SKM-1 treated with dmso at 0.1 percent for 144 hours (cell line): ENCODE measurements around the gene FRY.
"Not testable (repeated sequence)": the region's sequence is repeated elsewhere in the genome, so short reads cannot be mapped to it uniquely, and the experiment has no call there.

Experiments used
- DNase-seq: peaks from one replicate; lab custom pipeline; 2025; ENCODE audit not compliant: unreplicated experiment; lab: John Stamatoyannopoulos, UW

The FRY gene

DNA sequence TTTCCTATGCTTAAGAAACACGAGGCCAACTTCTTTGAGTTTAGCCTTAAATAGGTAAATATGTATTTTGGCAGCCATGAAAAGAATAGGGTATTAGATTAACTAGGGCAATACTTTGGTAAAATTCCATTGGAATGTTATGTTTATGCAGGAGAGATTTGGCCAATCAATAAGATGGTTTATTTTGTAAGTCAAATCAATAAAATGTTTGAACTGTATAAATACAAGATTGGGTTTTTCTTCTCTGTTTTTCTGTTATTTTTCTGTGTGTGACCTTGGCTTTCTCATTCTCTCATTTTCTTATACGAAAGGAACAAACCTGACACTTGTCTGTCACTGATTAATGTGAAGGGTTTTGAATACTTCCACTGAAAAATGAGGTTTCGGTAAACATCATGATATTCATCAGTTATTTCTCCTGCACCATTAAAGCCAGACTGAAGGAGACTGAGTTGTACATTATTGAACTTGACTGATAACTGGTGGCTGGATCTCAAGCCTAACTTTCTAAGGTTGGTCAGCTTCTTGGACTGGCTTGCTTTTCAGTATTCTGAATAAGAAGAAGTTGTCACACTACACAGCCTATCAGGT lies 8.6 kb downstream of the FRY start:
- DNase-seq = no peak

DNA sequence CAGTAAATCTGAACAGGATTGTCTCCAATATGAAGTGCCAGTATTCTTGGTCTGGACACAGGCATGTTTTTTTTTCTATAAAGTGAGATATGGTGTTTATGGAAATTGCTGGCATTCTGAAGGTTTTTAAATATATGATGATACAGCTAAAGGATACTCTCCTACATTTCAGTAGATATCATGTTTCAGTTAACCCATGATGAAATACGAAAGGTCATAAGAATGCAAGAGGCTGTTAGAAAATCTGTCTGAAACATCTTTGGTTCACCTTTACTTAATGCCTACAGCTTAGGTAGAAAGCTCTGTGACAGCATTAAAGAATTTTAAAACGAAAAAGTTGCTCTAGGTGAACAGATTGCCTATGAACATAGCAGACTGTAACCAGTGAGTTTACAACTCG lies 9.1 kb downstream of the FRY start:
- no peak for DNase-seq

DNA sequence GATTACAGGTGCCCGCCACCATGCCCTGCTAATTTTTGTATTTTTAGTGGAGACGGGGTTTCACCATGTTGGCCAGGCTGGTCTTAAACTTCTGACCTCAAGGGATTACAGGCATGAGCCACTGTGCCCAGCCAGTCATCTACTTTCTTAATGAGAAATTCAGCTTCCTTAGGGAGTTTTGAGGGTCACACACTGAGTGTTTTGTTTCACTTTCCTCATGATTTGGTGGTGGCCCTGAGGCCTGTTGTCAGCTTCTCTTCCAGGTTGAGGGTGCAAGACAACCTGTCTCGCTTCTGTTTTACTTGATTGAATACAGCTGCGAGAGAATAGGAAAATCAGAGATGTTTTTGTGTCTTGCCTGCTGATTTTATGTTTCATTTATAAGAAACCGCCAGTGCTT lies 9.9 kb downstream of the FRY start:
- no peak for DNase-seq

DNA sequence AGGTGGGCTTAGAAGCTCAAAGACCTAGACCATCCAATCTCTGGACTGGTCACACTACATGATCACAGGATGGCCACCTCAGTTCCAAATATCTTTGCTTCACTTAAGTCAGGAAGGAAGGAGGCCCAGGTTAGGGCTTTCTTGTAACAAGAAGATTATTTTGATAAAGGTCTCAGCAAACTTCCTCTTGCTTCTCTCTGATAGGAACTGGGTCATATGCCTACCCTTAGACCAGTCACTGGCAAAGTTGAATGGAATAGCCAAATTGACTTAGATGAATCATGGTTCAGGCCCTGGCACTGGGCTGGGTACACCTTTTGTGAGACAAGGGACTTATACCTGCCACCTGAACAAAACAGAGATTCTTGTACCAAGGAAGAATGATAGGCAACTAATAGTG lies 11.0 kb downstream of the FRY start:
- no peak for DNase-seq

DNA sequence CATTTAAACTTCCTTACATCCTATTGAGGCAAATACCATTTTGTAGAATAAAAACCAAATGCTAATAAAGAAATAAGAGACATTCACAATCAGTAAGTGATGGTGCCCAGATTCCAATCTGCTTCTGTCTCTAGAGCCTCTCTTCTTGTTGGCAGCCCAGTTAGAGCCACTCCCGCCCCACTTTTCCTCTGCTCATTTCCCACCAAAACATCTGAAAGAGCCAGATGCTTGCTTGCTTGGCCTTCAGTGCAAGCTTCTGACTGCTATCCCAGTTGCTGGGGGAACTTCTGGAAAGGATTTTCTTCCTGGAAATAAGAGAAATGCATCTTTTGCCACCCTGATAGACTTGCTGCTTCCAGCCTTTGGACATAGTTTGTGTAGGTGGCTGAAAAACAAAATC lies 12.9 kb downstream of the FRY start:
- no peak for DNase-seq

DNA sequence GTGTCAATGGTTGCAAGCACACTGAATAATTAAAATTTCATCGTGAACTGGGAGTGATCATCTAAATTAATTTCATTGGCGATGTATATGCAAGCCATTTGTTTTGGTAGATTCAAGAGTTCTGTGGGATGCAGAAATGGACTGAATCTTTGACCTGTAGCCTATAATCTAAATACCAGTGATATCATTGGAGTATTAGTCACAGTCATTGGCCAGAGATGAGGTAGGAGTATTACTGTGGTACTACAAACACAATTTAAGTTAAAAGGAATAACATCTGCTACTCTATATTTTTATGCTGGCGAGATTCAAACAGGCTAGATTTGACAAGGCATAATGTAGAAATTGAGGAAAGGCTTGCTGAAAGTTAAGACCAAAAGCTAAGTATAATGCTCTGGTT lies 14.0 kb downstream of the FRY start:
- DNase-seq = no peak

DNA sequence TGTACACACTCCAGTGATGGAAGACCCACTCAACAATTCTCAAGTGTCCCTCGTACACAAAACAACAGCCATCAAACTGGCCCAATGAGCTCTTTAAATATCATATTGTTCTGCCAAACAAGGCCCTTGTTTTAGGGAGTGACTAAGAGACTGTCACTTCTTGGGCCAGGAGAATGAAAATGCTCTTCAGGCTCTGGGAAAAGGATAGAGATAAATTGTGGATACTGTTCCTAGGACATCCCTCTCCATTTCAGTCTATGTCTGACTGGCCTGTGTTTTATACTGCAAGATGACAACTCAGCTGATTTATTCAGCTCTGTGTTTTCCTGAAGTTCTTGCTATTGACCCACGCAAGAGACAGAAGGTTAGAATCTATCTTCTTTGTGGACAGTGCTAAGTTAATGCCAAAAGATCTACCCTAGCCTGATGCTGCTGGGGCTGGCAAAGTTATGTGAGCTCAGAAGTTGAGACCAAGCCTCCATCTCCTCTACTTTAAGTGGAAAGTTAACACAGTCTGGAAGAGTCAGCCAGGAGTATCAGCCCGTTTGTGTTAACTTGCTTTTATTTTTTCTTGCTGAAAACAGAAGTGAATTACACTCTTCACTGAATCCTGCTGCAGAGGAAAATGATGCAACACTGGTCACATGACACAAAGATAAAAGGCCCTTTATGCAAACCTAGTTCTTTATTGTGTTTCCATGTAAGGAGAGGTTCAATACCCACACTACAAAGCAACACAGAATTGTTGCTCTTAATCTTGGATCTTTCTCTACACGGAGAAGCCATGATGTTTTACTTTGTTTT lies 14.6 kb downstream of the FRY start:
- peak; percentile 92 for DNase-seq

DNA sequence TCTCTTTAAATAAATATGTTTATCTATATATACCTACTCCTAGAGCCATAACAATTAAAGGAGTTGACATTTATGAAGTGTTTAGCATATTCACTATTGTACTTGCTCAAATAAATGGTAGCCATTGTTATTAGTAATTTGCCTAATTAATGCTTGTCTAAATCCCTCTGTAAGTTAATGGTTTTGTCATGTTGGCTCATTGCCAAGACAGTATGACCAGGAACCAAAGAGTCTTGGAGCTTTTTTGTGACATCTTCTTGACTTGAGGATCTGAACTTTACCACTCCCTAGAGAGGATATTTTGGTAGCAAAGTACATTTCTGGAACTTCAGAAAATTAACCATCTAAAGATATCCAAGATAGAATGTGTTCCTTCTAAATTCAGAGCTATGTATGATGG lies 15.5 kb downstream of the FRY start:
- no peak for DNase-seq

DNA sequence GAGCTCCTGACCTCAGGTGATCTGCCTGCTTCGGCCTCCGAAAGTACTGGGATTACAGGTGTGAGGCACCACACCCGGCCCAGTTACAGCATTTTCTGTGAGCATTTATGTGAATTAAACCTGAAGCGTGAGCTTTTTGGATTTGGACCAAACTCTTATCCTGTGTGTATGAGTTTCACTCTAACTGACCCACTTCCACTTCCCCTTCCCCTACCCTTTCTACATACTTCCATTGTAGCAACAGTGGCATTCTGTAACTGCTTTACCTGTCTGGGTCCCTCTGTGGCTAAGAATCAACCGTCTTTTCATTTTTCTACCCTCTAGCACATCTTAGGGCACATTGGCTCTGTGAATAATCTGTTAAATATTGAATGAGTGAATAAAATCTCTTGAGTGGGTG lies 16.2 kb downstream of the FRY start:
- peak; percentile 42 for DNase-seq

DNA sequence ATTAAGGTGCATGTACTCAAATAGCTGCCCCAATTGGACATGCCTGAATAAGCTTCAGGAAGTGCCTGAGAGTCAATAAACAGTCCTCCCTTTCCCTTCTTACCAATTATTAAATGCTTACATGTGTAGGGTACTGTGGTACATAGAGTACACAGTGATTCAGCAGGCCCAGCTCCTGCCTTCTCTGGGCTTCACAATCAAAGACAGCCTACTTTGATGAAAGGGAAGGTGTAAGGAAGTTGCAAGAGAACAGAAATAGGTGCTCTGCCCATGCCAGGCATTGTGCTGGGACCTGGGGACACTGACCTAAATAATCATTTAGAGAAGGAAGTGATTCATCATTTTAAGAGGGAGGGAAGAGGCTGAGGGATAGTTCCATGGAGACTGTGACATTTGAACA lies 17.2 kb downstream of the FRY start:
- DNase-seq = peak; percentile 40

DNA sequence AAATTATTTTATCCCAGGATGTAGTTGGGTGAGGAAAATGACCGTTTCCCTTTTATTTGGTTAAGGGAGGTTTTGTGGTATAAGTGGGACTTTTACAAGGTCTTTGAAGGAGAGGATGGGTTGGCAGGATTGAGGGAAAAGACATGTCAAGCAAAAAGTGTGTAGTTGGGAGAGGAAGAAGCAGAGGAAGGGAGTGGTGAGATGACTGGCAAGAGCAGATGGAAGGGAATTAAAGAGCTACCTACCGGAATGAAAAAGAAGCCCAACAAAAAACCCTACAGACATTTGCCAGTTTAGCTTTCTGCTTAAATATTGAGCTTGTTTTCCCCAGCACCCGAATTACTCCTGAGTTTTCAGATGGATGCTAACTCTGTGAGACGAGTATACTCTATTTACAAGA lies 19.6 kb downstream of the FRY start:
- no peak for DNase-seq

DNA sequence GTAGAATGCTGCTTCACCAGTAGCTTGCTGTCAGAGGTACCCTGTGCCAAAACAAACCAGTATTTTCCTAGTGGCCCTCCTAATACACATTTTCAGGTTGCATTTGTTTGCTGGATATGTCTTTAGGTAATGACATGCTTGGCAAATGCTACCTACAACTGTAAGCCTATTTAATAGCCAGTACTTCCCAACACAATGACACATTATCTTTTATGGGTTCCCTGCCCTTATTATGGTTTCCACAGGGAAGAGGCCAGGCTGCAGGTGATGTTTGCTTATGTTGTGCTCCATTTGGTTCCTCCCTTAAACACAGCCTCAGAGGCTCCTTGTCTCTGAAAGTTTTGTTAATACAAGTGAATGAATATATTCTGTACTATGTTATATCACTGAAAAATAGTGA lies 24.7 kb downstream of the FRY start:
- DNase-seq = no peak

DNA sequence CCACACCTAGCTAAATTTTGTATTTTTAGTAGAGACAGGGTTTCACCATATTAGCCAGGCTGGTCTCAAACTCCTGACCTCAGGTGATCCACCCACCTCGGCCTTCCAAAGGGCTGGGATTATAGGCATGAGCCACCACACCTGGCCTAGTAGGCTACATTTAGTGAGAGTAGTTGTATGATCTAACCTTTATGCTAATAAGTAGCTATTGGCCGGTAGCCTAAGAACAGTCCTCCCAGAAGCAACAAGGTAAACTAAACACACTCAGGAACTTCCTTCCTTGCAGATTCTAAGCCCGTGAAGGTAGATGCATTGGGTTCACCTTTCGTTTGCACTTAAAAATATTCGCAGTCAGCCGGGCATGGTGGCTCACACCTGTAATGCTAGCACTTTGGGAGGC lies 25.8 kb downstream of the FRY start:
- DNase-seq = not testable (repeated sequence)

DNA sequence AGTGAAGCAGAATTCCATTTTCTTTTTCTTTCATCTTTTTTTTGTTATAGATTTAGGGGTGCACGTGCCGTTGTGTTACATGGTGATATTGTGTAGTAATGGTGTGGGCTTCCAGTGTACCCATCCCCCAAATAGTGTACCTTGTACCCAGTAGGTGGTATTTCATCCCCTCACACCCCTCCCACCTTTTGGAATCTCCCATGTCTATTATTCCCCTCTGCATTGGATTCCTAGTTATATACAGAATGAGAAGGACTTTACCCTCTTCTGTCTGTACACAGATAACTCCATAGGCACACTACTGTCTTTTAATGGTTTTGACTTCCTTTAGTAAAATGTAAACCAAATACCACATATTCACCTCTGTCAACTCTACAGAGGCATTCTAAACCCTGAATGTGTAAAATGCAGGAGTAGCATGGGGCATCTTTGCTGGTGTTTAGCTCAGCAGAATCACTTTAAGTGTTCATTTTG lies 28.0 kb downstream of the FRY start:
- no peak for DNase-seq

DNA sequence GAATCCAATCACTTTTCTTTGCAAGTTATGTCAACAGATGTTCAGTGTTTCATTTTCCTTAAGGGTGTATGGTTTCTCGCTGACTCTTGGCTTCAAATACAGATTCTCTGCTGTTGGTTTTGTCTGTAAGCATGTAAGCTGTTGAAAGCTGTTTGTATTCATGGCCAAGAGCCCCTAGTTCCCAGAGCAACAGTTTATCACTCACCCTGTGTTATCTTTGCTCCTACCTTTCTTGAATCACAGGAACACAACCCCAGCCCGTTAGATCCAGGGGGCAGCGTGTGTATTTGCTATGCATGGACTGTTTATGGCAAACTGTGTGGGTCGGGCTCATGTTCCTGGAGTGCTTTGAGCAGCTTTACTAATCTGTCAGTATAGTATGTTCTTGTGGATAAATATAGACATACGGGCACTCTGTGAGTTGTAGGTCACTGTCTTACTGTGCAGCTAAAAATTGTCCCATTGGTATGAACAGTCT lies 28.9 kb downstream of the FRY start:
- DNase-seq = no peak

DNA sequence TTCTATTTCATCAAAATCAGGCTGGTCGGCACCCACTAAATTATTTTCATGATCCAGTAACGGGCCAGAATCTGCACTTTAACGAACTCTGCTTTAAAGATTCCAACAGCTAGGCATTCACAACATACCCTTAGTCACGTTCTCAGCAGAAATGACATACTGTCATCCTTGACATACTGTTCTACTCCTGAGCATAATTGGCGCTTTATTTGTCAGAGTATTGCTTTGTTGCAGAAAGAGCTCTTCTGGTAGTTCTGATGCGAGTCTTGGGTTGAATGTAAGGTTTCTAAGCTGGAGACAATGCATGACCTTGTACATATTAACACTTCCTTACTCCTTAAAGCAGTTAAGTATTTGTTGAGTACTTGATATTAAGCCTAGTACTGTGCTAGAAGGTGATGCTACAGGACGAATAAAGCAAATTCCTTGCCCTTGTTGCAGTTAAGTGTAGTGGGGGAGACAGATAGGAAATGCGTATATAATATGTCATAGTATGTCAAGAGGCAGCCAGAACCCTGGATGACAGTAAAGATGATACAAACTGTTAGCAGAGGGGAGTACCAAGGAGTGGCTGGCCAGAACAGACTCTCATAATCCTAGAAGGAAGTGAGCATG lies 32.2 kb downstream of the FRY start:
- DNase-seq = no peak

DNA sequence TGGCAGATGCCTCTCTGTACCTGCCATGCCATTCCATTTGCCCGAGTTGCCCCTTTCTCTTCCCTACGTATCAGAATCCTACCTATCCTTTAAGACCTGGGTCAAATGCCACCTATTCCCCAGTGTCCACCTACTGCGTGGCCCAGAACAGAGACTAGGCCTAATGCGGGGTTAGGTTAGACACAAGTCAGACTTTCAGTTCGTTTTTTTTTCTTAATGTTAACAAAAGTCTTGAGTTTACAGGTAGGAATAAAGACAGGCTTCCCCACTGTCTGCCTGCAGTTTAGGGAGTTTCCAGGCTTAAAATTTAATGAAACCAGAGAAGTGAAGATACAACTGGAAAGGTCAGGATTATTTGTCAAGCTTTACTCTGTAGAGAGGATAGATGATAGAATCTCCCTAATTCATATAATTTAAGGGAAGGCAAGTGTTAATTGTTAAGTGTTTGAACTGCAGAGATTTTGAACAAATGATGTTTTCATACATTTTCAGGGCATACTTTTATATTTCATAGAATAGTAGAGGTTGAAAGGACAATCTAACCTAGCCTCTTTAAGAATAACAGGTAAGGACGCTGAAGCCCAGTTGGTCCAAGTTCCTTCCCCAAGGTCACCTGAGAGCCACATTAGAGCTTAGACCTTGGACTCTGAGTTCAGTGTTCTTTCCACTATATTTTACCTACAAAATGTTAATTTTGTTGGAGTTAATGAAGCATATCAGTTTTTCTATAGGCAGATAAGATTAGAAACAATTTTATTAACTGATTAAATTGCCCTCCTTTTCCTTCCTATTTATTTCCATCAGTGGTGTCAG lies 35.8 kb downstream of the FRY start:
- DNase-seq = no peak

DNA sequence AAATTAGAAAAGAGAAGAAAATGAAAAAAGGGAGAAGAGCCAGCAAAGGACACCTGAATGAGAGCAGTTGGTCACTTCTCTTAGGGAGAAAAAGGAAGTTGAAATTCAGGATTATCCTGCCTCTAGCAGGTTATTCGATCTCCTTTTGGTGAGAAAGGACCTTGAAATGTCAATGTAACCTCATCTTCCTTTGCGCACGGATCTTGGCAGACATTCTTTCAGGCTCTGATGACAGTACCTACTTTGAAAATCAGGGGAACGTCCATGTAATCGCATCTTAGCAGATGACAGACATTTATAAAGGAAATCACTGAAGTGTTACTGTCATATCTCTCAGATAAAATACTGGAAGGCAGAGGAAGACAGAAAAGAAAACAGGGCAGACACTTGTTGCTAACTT lies 36.7 kb downstream of the FRY start:
- DNase-seq = no peak

DNA sequence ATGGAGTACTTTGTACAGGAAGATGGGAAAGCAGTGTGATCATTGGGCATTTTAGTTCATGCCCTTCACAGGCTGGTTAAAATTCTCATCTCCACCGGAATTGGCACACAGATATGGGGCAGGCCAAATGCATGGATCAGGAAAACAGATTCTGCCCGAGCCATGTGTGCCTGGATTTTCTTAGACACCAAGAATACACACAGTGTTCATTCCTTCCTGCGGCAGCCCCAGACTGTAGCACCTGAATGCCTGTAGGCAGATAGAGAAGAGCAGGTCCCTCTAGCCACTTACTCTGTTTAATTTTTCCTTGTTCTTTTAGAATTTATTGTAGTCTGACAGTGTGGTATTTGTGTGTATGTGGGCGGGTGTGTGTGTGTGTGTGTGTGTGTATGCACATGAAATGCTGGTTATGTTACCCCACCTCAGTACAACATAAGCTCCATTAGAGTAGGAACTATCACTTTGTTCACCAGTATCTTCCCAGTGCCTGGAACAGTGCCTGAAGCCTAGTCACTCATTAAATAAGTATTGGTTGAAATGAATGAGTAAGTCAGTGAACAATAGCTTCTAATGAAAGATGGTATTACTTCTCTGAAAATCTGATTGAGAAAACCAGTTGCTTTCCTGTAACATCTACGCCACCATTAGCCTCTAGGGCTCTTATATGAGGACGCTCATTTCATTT lies 41.7 kb downstream of the FRY start:
- no peak for DNase-seq

DNA sequence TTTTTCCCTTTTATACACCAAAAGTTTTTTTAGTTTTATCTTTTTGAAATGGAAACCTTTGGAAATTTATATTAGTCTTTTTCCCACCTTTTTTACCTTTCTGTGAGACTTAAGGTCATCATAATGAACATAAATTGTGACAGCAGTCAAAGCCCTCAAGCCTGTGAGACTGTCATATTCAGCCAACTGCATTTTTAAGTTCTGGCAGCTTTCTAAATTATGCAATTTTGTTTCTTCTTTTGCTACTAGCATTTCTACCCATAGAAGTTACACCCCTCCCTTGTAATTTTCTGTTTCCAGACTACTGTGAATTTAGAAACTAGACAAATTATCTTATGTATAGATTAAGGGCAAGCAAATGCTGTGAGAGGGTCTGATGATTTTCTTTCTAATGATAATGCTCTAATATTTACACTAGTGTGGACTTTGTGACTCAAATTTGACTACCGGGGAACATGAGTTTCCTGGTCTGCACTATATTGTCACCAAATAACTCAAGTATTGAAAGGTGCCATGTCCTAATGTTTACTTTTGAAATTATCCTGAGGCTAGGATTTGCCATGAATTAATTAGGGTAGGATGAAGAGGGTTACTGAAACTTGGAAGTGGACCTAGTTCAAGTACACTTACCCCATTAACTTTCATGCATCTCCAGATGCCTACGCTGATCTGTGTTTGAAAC lies 43.7 kb downstream of the FRY start:
- no peak for DNase-seq
